ENCODE data around the gene ZBTB1. TPM values are rescaled to one million over a fixed set of nuclear protein-coding genes. Genes with fewer than 3 reads are reported as not detected.

ZBTB1 gene
- total RNA-seq, 2 experiments from 2014 or later, result 146 to 147 TPM

DNA sequence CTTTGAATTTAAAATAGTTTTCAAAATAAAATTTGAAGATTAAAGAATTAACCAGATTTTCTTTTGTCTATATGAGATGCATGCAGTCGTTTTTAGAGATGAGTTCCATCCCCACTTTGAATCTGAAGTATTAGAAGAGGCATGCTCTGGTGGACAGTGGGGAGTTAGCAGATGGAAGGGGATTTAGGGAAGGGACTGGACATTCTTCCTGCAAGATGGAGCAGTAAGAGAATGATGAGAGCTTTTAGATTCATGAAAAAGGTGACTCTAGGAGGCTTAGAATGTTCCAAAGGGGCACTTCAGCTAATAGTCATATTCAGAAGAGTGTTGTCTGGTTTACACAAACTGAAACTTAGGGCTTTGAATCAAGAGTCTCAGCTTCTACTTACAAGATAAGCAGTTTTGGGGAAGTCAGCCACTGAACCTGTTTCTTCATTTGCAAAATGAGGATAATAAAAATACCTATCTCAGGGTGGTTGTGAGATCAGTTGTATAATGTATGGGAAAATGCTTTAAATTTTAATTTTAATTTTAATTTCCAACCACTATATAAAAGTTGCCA lies 3.7 kb downstream of the ZBTB1 start:
- no peak for DNase-seq
- Histone ChIP-seq H3K4me3 (ENCODE audit: low read length) (no peak overlapping the region), H3K36me3 (ENCODE audit: insufficient read depth, low read length) (peaks cover 11% of the 10 kb centered on the region), H3K4me1 (ENCODE audit: insufficient read depth, low read length) (peaks cover 57% of the 10 kb centered on the region), H3K9me3 (ENCODE audit: control insufficient read depth in 1 of 2, insufficient read depth in 1 of 2, low read length in 2 of 2) (no peaks in the 10 kb centered on the region), H3K27me3 (ENCODE audit: control insufficient read depth in 1 of 2, insufficient read depth in 2 of 2, low read length in 2 of 2) (no peaks in the 10 kb centered on the region), H3K27ac (ENCODE audit: low read depth in 1 of 2, low read length in 2 of 2) (peak overlapping the region in 1 of 2 donors; percentile 60)
- peaks cover 83% of the 10 kb centered on the region for H3K4me1 Mint-ChIP-seq (ENCODE audit: low read depth)
- H3K27me3 Mint-ChIP-seq, result peaks cover 4% of the 10 kb centered on the region
- ChIA-PET CTCF (interaction anchor here (0.6 to 3.2 kb wide), 7 partner anchors 14 to 164 kb away, joined by 3 to 55 read pairs (median 3); partner anchors contain the start of gene HSPA2), POLR2A (interaction anchor here (1.2 to 1.4 kb wide), 2 partner anchors 30 to 121 kb away, joined by 3 to 6 read pairs; partner anchors contain the start of gene MTHFD1)
- intact Hi-C loops (cut with DNase I, micrococcal nuclease), result loop anchor here (10.0 kb wide), 2 partner anchors 407 to 863 kb away; partner anchors contain the start of genes WDR89 (in 2 of the 2) and CHURC1 (in 1 of the 2)
- no peak for ATAC-seq (ENCODE audit: poor library complexity)
- H3K9me3 Mint-ChIP-seq, result no peaks in the 10 kb centered on the region
- peak overlapping the region; percentile 100 for H3K27ac Mint-ChIP-seq
- peaks cover 33% of the 10 kb centered on the region for H3K36me3 Mint-ChIP-seq (ENCODE audit: low read depth)
- TF ChIP-seq, protein P1, sequence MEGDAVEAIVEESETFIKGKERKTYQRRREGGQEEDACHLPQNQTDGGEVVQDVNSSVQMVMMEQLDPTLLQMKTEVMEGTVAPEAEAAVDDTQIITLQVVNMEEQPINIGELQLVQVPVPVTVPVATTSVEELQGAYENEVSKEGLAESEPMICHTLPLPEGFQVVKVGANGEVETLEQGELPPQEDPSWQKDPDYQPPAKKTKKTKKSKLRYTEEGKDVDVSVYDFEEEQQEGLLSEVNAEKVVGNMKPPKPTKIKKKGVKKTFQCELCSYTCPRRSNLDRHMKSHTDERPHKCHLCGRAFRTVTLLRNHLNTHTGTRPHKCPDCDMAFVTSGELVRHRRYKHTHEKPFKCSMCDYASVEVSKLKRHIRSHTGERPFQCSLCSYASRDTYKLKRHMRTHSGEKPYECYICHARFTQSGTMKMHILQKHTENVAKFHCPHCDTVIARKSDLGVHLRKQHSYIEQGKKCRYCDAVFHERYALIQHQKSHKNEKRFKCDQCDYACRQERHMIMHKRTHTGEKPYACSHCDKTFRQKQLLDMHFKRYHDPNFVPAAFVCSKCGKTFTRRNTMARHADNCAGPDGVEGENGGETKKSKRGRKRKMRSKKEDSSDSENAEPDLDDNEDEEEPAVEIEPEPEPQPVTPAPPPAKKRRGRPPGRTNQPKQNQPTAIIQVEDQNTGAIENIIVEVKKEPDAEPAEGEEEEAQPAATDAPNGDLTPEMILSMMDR (IDR thresholded peaks at IDR 0.05), result no peak
- peak overlapping the region; percentile 27 for H3K4me3 Mint-ChIP-seq

DNA sequence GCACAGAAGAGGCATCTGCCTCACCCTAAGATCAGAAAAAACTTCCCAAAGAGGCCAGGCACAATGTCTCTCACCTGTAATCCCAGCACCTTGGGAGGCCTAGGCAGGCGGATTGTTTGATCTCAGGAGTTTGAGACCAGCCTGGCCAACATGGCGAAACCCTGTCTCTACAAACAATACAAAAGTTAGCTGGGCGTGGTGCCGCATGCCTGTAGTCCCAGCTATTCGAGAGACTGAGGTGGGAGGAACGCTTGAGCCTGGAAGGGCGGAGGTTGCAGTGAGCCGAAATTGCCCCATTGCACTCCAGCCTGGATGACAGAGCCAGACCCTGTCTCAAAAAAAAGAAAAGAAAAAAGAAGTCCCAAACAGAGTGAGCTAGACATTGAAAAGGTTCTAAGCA lies 4.5 kb downstream of the ZBTB1 start:
- peaks cover under 1% of the 10 kb centered on the region for H3K27me3 Mint-ChIP-seq
- H3K4me1 Mint-ChIP-seq (ENCODE audit: low read depth), result peaks cover 86% of the 10 kb centered on the region
- DNase-seq, result no peak
- intact Hi-C loops (cut with DNase I, micrococcal nuclease), result loop anchor here (10.0 kb wide), 2 partner anchors 406 to 864 kb away; partner anchors contain the start of genes WDR89 (in 2 of the 2) and CHURC1 (in 1 of the 2)
- H3K9me3 Mint-ChIP-seq, result no peaks in the 10 kb centered on the region
- peaks cover 29% of the 10 kb centered on the region for H3K36me3 Mint-ChIP-seq (ENCODE audit: low read depth)
- H3K4me3 Mint-ChIP-seq, result peak overlapping the region; percentile 43
- TF ChIP-seq, protein P1 (IDR thresholded peaks at IDR 0.05), result no peak
- Histone ChIP-seq H3K27me3 (ENCODE audit: control insufficient read depth in 1 of 2, insufficient read depth in 2 of 2, low read length in 2 of 2) (no peaks in the 10 kb centered on the region), H3K4me3 (ENCODE audit: low read length) (no peak overlapping the region), H3K36me3 (ENCODE audit: insufficient read depth, low read length) (peaks cover 11% of the 10 kb centered on the region), H3K27ac (ENCODE audit: low read depth in 1 of 2, low read length in 2 of 2) (no peak overlapping the region), H3K4me1 (ENCODE audit: insufficient read depth, low read length) (peaks cover 60% of the 10 kb centered on the region), H3K9me3 (ENCODE audit: control insufficient read depth in 1 of 2, insufficient read depth in 1 of 2, low read length in 2 of 2) (no peaks in the 10 kb centered on the region)
- ATAC-seq (ENCODE audit: poor library complexity), result no peak
- CTCF ChIA-PET, result interaction anchor here (0.9 to 3.2 kb wide), 7 partner anchors 14 to 165 kb away, joined by 3 to 55 read pairs (median 3); partner anchors contain the start of gene HSPA2
- peak overlapping the region; percentile 100 for H3K27ac Mint-ChIP-seq
- POLR2A ChIA-PET, result interaction anchor here (0.9 to 4.8 kb wide), 5 partner anchors 7 to 121 kb away, joined by 3 to 29 read pairs (median 4); partner anchors contain the start of genes MTHFD1 and ZBTB25

DNA sequence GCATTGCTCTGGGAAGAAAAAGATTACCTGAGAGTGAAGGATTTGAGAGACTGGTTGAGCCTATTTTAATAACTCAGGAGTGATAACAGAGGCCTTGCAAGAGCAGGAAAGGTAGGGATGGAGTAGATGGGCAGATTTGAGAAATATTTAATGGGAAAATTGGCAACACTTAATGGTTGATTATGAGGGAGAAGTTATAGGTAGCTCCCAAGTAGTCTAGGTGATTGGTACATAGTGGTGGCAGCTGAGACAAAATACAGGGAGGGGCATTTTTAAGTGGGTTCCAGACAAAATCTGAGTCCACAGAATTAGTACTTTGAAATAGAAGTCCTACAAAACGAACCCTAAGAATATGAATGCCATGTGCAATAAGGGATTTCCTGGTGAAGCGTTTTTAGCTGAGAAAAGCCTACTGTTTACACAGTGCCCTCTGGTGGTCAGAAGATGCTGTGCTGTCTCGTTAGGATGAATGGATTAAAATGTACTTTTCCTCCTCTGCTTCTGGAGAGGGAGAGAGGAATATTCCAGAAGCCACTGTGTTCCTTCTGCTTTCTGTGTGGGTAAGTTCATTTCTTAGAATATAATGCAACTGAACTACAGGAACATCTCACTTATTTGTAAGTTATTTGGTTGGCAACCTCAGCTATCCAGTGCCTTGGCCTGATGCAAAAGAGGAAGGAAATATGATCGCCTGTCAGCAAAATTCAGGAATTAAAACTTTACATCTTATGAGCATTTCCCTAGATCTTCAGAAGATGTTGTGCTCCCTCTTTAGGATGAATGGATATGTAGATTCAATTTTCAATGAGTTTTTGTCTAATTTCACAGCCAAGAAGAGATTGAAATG lies 6.5 kb downstream of the ZBTB1 start:
- H3K9me3 ChIP-seq (ENCODE audit: control insufficient read depth in 1 of 2, insufficient read depth in 1 of 2, low read length in 2 of 2), result no peaks in the 10 kb centered on the region
- intact Hi-C loops (cut with DNase I, micrococcal nuclease), result loop anchor here (1.0 to 2.0 kb wide), 4 partner anchors 9 to 168 kb away; no protein-coding TSS in a partner anchor
- Mint-ChIP-seq H3K9me3 (no peaks in the 10 kb centered on the region), H3K4me1 (ENCODE audit: low read depth) (peaks cover 93% of the 10 kb centered on the region), H3K36me3 (ENCODE audit: low read depth) (peaks cover 12% of the 10 kb centered on the region), H3K4me3 (peak overlapping the region; percentile 43), H3K27ac (peak overlapping the region; percentile 100), H3K27me3 (no peaks in the 10 kb centered on the region)
- POLR2A ChIA-PET, result interaction anchor here (0.6 to 4.8 kb wide), 12 partner anchors 9 to 124 kb away, joined by 3 to 29 read pairs (median 5); partner anchors contain the start of genes HSPA2 and ZBTB25
- H3K4me3 ChIP-seq (ENCODE audit: low read length), result no peak overlapping the region
- H3K27me3 ChIP-seq (ENCODE audit: control insufficient read depth in 1 of 2, insufficient read depth in 2 of 2, low read length in 2 of 2), result no peaks in the 10 kb centered on the region
- peak; percentile 36 to 88 (median 56) for DNase-seq
- TF ChIP-seq, protein P1 (IDR thresholded peaks at IDR 0.05), result peak; percentile 88
- H3K27ac ChIP-seq (ENCODE audit: low read depth in 1 of 2, low read length in 2 of 2), result peak overlapping the region in 1 of 2 donors; percentile 27
- ATAC-seq (ENCODE audit: poor library complexity), result peak; percentile 63
- H3K36me3 ChIP-seq (ENCODE audit: insufficient read depth, low read length), result peaks cover 11% of the 10 kb centered on the region
- H3K4me1 ChIP-seq (ENCODE audit: insufficient read depth, low read length), result peaks cover 56% of the 10 kb centered on the region
- CTCF ChIA-PET, result interaction anchor here (0.5 to 3.2 kb wide), 25 partner anchors 9 to 475 kb away, joined by 3 to 55 read pairs (median 4); partner anchors contain the start of genes FNTB and HSPA2

Data from CD4-positive, alpha-beta T cell (primary cell).